IMR-90 (cell line): ENCODE measurements around the gene SLC25A21. TPM values are rescaled to one million over a fixed set of nuclear protein-coding genes. Genes with fewer than 3 reads are reported as not detected.

Experiments used
- ATAC-seq: fragments of 200-7000 bp; cut with Tn5 transposase; 2 replicates; pipeline ENCODE4 v1.9.1; 2020; ENCODE audit warnings: low read depth, mild to moderate bottlenecking, moderate library complexity
- BruUV-seq: library from RNA; stranded (reverse); fragments of 400-500 nt; replicated peaks from 2 replicates; lab custom pipeline; 2021; lab: Mats Ljungman, UMichigan
- CTCF ChIA-PET: fragments of 300-600 bp; formaldehyde crosslinking; extraction: SDS; loops from one replicate; lab custom pipeline; 2021; ENCODE audit warnings: antibody characterized with exemption; lab: Yijun Ruan, JAX
- POLR2A ChIA-PET: fragments of 300-600 bp; sonication (Branson Sonifier 250); formaldehyde crosslinking; loops from one replicate; lab custom pipeline; 2022; ENCODE audit warnings: antibody characterized with exemption; ENCODE audit not compliant: unreplicated experiment; lab: Charles Lee
- DNase-seq: peaks from one replicate; pipeline ENCODE4 v3.0.0; 2013
- H2AFZ ChIP-seq: replicated peaks from 2 replicates; pipeline ENCODE3; 2013; ENCODE audit warnings: low read length, mild to moderate bottlenecking; ENCODE audit not compliant: poor library complexity
- H2AK5ac ChIP-seq: 2 replicates; pipeline ENCODE4 v1.6.1; 2013; ENCODE audit warnings: low read depth, low read length, inconsistent platforms
- H2AK9ac ChIP-seq: replicated peaks from 2 replicates; pipeline ENCODE3; 2013; ENCODE audit warnings: mild to moderate bottlenecking, low read depth, low read length, moderate library complexity; ENCODE audit not compliant: poor library complexity
- H2BK120ac ChIP-seq: 2 replicates; pipeline ENCODE4 v1.6.1; 2013; ENCODE audit warnings: low read depth, low read length, inconsistent platforms
- H2BK15ac ChIP-seq: 3 replicates; pipeline ENCODE4 v1.6.1; 2013; ENCODE audit warnings: low read depth, low read length, inconsistent platforms
- H2BK20ac ChIP-seq: 2 replicates; pipeline ENCODE4 v1.6.1; 2013; ENCODE audit warnings: low read depth, mild to moderate bottlenecking, inconsistent platforms, low read length, moderate library complexity
- H2BK5ac ChIP-seq: 2 replicates; pipeline ENCODE4 v1.6.1; 2013; ENCODE audit warnings: mild to moderate bottlenecking, low read depth, low read length, inconsistent platforms; ENCODE audit not compliant: poor library complexity, severe bottlenecking
- H3K14ac ChIP-seq: replicated peaks from 2 replicates; pipeline ENCODE4 v1.6.1; 2013; ENCODE audit warnings: low read depth, low read length, inconsistent platforms
- H3K18ac ChIP-seq: 2 replicates; pipeline ENCODE4 v1.6.1; 2013; ENCODE audit warnings: low read depth, low read length, control low read depth
- H3K23ac ChIP-seq: 2 replicates; pipeline ENCODE4 v1.6.1; 2013; ENCODE audit warnings: low read depth, low read length, inconsistent platforms
- H3K27ac ChIP-seq: 2 replicates; pipeline ENCODE4 v1.5.1; 2013; ENCODE audit warnings: mild to moderate bottlenecking, control low read depth, low read length; ENCODE audit not compliant: insufficient read depth
- H3K27me3 ChIP-seq: 2 replicates; pipeline ENCODE4 v1.6.1; 2013; ENCODE audit warnings: low read length; ENCODE audit not compliant: control insufficient read depth, insufficient read depth
- H3K36me3 ChIP-seq: 2 replicates; pipeline ENCODE4 v1.6.1; 2013; ENCODE audit warnings: low read length, mixed read lengths; ENCODE audit not compliant: control insufficient read depth, insufficient read depth
- H3K4ac ChIP-seq: 2 replicates; pipeline ENCODE4 v1.6.1; 2013; ENCODE audit warnings: low read depth, low read length, inconsistent platforms
- H3K4me1 ChIP-seq: 2 replicates; pipeline ENCODE4 v1.6.1; 2013; ENCODE audit warnings: low read length, mixed read lengths; ENCODE audit not compliant: control insufficient read depth, insufficient read depth
- H3K4me2 ChIP-seq: 2 replicates; pipeline ENCODE4 v1.6.1; 2013; ENCODE audit warnings: low read depth, mild to moderate bottlenecking, control low read depth, low read length, moderate library complexity
- H3K4me3 ChIP-seq: 2 replicates; pipeline ENCODE4 v1.5.1; 2013; ENCODE audit warnings: low read depth, mild to moderate bottlenecking, control low read depth, low read length, moderate library complexity; ENCODE audit not compliant: insufficient read depth
- H3K56ac ChIP-seq: 2 replicates; pipeline ENCODE4 v1.6.1; 2013; ENCODE audit warnings: low read length, inconsistent platforms; ENCODE audit not compliant: insufficient read depth; ENCODE audit errors: extremely low read depth
- H3K79me1 ChIP-seq, 2 experiments: 2 replicates each; pipeline ENCODE4 v1.6.1; 2013; ENCODE audit warnings: low read length in 2 of 2, inconsistent platforms in 1 of 2, low read depth in 1 of 2
- H3K9ac ChIP-seq: 2 replicates; pipeline ENCODE4 v1.6.1; 2013; ENCODE audit warnings: low read depth, low read length, control low read depth
- H3K9me1 ChIP-seq: 2 replicates; pipeline ENCODE4 v1.6.1; 2013; ENCODE audit warnings: low read length, inconsistent platforms; ENCODE audit not compliant: insufficient read depth
- H3K9me3 ChIP-seq: 2 replicates; pipeline ENCODE4 v1.6.1; 2013; ENCODE audit warnings: low read length; ENCODE audit not compliant: control insufficient read depth, insufficient read depth
- H4K20me1 ChIP-seq: 2 replicates; pipeline ENCODE4 v1.6.1; 2013; ENCODE audit warnings: low read length, inconsistent platforms; ENCODE audit not compliant: insufficient read depth
- H4K5ac ChIP-seq: 2 replicates; pipeline ENCODE4 v1.6.1; 2013; ENCODE audit warnings: mild to moderate bottlenecking, low read depth, low read length, control low read depth
- H4K8ac ChIP-seq, 2 experiments: 2 replicates each; pipeline ENCODE4 v1.6.1; 2013; ENCODE audit warnings: low read depth in 2 of 2, low read length in 2 of 2, control low read depth in 1 of 2, inconsistent platforms in 1 of 2
- H4K91ac ChIP-seq: 2 replicates; pipeline ENCODE4 v1.6.1; 2013; ENCODE audit warnings: low read depth, low read length, inconsistent platforms; ENCODE audit not compliant: insufficient read depth
- BHLHE40 ChIP-seq: fragments of 150-350 bp; IDR thresholded peaks from 2 replicates; pipeline ENCODE4 v1.6.1; 2016; ENCODE audit warnings: mild to moderate bottlenecking, low read depth, low read length
- CHD1 ChIP-seq: IDR thresholded peaks from 2 replicates; pipeline ENCODE4 v1.6.1; 2012; ENCODE audit warnings: low read depth, low read length, improper control_type of control experiment
- MAFK ChIP-seq: IDR thresholded peaks from 2 replicates; pipeline ENCODE4 v1.6.1; 2012; ENCODE audit warnings: low read depth, low read length, improper control_type of control experiment
- MXI1 ChIP-seq: IDR thresholded peaks from 2 replicates; pipeline ENCODE4 v1.6.1; 2012; ENCODE audit warnings: low read depth, mild to moderate bottlenecking, low read length, moderate library complexity, borderline replicate concordance
- NFE2L2 ChIP-seq: fragments of 150-350 bp; IDR thresholded peaks from 2 replicates; pipeline ENCODE4 v1.6.1; 2016; ENCODE audit warnings: low read depth, mild to moderate bottlenecking, low read length
- POLR2A ChIP-seq: IDR thresholded peaks from 2 replicates; pipeline ENCODE4 v1.6.1; 2012; ENCODE audit warnings: mild to moderate bottlenecking, low read depth, low read length
- RAD21 ChIP-seq: IDR thresholded peaks from 2 replicates; pipeline ENCODE4 v1.6.1; 2012; ENCODE audit warnings: low read length, improper control_type of control experiment
- RCOR1 ChIP-seq: IDR thresholded peaks from 2 replicates; pipeline ENCODE4 v1.6.1; 2012; ENCODE audit warnings: mild to moderate bottlenecking, low read length, improper control_type of control experiment; ENCODE audit not compliant: insufficient replicate concordance
- RFX5 ChIP-seq: IDR thresholded peaks from 2 replicates; pipeline ENCODE4 v1.8.0; 2012; ENCODE audit warnings: low read depth, mild to moderate bottlenecking, low read length, moderate library complexity
- SMC3 ChIP-seq: fragments of 150-350 bp; IDR thresholded peaks from 2 replicates; pipeline ENCODE4 v1.6.1; 2016; ENCODE audit warnings: low read depth, mild to moderate bottlenecking, antibody characterized with exemption, low read length, moderate library complexity
- WGBS, 2 experiments: methylation state at CpG; one replicate each; pipeline versions ENCODE4 v1.1.5 to v1.1.7; 2013; ENCODE audit warnings: missing lambda C conversion rate in 2 of 2; ENCODE audit not compliant: insufficient read length in 1 of 2; ENCODE audit errors: extremely low coverage in 2 of 2; 5-methylcytosine and 5-hydroxymethylcytosine counted together
- dilution Hi-C: fragments of 300-500 bp; cut with HindIII; formaldehyde crosslinking; loops from one replicate; pipeline ENCODE4 v1.14.3; 2018; ENCODE audit warnings: low sequenced_read_pairs; ENCODE audit not compliant: unreplicated experiment
- in situ Hi-C: fragments of 300-500 bp; cut with MboI; formaldehyde crosslinking; loops from 3 replicates; pipeline ENCODE4 v1.14.3; 2019; ENCODE audit warnings: low sequenced_read_pairs, inconsistent platforms, mixed read lengths
- intact Hi-C: fragments of 100-400 bp; cut with micrococcal nuclease; formaldehyde crosslinking; loops from 2 replicates; pipeline ENCODE4 v1.10.0; 2022
- polyA plus RNA-seq, 3 experiments: library from polyadenylated mRNA; depleted of rRNA; stranded (reverse); fragments of >200 nt; gene quantifications; 2 replicates each; pipeline ENCODE4 v1.2.3, GENCODE V29; 2012; ENCODE audit warnings: low replicate concordance in 1 of 3
- total RNA-seq: library from RNA; depleted of rRNA; stranded (reverse); fragments of >200 nt; gene quantifications from 2 replicates; pipeline ENCODE4 v1.2.3, GENCODE V29; 2012

The SLC25A21 gene
- total and polyA plus RNA-seq, 2 of the 4 experiments (the other 2 are of a cell fraction): 0.62 to 0.90 TPM

- ATAC-seq: no peak
- H3K4me2 ChIP-seq: no peak overlapping the region
- H3K27me3 ChIP-seq: peaks cover 82% of the 10 kb centered on the region
- no peak overlapping the region for H3K18ac ChIP-seq
- H4K20me1 ChIP-seq: no peaks in the 10 kb centered on the region; the same call in 1 of the 2 replicates
- no peak overlapping the region for H4K91ac ChIP-seq
- no peak overlapping the region for H3K4ac ChIP-seq
- H3K14ac ChIP-seq: no peak overlapping the region
- no peak overlapping the region for H3K4me3 ChIP-seq
- no peak overlapping the region for H4K5ac ChIP-seq
- H3K4me1 ChIP-seq: peaks cover 3% of the 10 kb centered on the region; the same call in 1 of the 2 replicates
- DNase-seq: no peak
- TF ChIP-seq RFX5: no peak
- no peak for TF ChIP-seq SMC3
- TF ChIP-seq RCOR1: no peak
- TF ChIP-seq RAD21: no peak
- TF ChIP-seq MAFK: no peak
- no peak for TF ChIP-seq POLR2A
- no peak for TF ChIP-seq NFE2L2
- no peak for TF ChIP-seq CHD1
- no peak for TF ChIP-seq BHLHE40
- TF ChIP-seq MXI1: no peak
- no peak overlapping the region for H3K27ac ChIP-seq
- dilution Hi-C loops: no loop called here
- no peak overlapping the region for H3K9ac ChIP-seq
- H4K8ac ChIP-seq: no peak overlapping the region
- H2AK9ac ChIP-seq: no peak overlapping the region
- H3K36me3 ChIP-seq: no peaks in the 10 kb centered on the region
- no peaks in the 10 kb centered on the region for H3K79me1 ChIP-seq
- H3K9me1 ChIP-seq: no peaks in the 10 kb centered on the region
- BruUV-seq: no TSS peak
- no peak overlapping the region for H2BK120ac ChIP-seq
- in situ Hi-C loops: loop anchor here (10.0 kb wide), 1 partner anchor 489 kb away; no protein-coding TSS in a partner anchor
- no peak overlapping the region for H3K56ac ChIP-seq
- no peak overlapping the region for H2BK15ac ChIP-seq
- 10% methylated on average over 8 of the region's 11 CpGs; no CpG with 5 or more reads in 1 of the 2 experiments for WGBS, 2 experiments
- H3K9me3 ChIP-seq: peaks cover 7% of the 10 kb centered on the region
- H3K23ac ChIP-seq: no peak overlapping the region
- POLR2A ChIA-PET: no interaction called here
- H2AFZ ChIP-seq: no peak overlapping the region
- CTCF ChIA-PET: interaction anchor here (0.8 to 0.9 kb wide), 2 partner anchors 15 to 134 kb away, joined by 3 read pairs; no protein-coding TSS in a partner anchor
- H2AK5ac ChIP-seq: no peak overlapping the region
- intact Hi-C loops: no loop called here
- H2BK20ac ChIP-seq: no peak overlapping the region
- no peak overlapping the region for H2BK5ac ChIP-seq
Measured at GRCh38 chr14:36655571-36655962, 516.8 kb downstream of the SLC25A21 start.
